CMK (cell line): ENCODE measurements around the gene KCNJ12.

Experiments used
- DNase-seq: peaks from one replicate; pipeline ENCODE4 v3.0.0-alpha.2; 2010; ENCODE audit warnings: low read depth

KCNJ12 gene

DNA sequence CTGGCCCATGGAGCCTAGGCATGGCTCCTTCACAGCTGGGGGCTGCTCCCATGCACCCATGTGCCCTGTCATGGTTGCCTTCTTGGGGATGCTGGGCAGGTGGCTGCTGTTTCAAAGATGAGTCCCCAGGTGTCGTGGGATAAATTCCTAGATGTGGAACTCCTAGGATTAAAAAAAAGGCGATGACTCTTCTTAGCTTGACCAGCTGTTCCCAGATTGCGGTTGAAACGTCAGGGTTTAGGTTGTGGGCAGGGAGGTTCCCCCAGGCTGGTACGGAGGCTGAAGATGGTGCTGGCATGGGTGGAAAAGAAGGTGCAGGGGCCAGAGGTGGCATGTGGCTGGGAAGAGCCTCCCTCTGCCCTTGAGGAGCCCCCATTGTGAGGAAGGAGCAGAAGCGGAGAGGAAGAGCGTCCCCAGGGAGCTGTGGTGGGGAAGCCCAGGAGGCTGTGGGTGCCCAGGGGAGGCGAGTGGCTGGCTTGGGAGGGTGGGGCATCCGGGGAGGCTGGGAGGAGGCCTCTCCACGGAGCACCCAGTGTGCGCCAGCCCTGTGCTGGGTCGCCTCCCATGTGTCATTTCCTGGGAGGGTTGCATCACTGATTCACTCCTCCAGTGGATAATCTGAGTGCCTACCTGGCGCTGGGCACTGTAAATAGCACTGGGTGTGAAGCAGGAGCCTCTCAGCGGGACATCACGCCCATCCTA, 7.5 kb upstream of the KCNJ12 start:
- no peak for DNase-seq

- DNase-seq: no peak
Measured at GRCh38 chr17:21369395-21369794, 6.8 kb upstream of the KCNJ12 start.

- peak; percentile 9 for DNase-seq
Measured at GRCh38 chr17:21370430-21370829, 5.7 kb upstream of the KCNJ12 start.

GRCh38 chr17:21371511-21372081, 4.6 kb upstream of the KCNJ12 start:
- no peak for DNase-seq

DNA sequence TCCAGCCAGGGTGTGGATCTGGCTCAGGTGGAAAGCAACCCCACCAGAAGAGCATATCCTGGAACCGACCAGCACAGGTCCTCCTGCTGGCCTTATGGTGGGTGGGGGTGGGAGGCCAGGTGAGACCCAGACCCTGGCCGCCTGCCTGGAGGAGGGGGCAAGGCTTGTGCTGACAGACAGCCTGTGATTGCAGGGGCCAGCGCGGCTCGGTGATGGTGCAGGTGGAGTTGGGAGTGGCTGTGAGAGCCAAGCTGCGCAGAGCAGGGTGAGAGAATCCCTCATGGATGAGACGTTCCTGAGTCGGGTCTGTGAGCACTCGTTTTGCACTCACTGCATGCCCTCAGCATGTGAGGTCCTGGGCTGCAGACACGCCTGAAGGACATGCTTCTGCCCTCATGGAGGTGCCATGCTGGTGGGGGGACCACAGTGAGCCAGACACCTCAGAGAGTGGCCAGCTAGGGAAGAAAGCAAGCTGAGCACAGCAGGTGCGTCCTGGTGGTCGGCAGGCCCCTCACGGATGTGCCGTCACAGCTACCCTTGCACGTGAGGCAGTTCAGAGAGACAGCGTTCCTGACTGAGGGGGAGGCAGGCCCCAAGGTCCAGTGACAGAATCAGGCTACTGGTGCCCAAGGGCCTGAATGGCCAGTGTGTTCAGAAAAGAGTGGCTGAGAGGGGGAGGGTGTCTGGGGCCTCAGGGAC, 3.8 kb upstream of the KCNJ12 start:
- DNase-seq: no peak

- no peak for DNase-seq
Measured at GRCh38 chr17:21373036-21373435, 3.1 kb upstream of the KCNJ12 start.

DNA sequence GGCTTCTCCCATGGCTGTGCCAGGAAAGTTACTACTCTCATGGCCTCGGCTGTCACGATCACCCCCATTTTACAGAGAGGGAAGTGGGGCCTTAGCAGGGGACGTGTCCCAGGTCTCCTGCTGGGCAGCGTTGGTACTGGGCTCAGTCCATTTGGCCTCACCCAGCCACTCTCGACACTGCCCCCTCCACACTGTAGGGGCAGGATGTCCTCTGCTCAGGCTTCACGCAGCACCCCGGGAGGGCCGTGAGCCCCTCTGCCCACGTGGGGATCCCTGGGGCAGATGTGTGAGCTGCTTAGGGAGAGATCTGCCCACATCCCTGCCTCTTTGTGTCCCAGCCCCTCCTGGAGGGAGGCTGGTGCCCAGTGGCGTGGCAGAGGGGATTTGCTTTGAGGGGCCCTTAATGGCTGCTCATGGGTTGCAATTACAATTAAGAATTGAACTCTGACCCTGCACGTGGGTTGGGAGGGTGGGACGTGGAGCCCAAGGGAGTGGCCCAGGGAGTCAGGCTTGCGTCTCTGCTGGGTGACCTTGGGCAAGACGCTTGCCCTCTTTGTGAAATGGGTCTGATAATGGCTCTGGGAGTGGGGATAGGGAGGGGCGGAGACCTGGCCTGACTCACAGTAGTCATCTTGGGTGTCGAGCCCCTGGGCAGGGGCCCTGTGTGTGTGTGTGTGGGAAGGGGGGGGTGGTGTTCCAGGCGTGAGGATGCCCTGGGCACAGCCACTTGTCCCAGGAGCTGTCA, 2.3 kb upstream of the KCNJ12 start:
- DNase-seq: no peak

DNA sequence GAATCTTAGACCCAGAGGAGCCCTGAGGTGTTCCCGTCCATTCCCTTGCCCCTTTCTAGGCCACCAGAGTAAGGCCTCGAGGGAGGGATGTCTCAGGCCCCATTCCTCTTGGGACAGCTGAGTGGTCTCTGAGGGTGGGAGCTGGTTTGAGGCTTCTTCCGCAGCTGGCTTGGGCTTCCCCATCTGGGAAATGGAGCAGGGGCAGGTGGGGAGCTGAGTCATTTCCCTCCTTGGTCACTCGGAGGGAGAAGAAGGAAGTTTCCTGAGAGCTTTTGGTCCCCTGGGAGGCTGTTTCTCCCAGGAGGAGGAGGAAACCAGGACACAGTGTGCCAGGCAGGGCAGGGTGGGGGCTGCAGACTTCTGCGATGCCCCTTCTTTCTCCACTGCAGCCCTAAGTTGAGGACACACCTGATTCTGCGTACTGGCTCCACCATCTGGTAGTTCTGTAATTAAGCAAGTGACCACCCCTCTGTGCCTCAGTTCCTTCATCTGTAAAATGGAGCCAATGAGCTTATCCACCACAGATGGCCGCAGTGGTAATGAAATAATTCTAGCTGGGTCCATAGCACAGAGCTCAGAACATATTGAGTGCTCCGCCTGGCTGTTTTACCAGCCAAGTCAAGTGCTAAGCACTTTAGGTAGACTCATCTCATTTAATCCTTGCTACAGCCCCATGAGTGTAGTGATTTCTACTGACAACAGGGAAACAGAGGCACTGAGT, 1.6 kb upstream of the KCNJ12 start:
- DNase-seq: no peak

DNA sequence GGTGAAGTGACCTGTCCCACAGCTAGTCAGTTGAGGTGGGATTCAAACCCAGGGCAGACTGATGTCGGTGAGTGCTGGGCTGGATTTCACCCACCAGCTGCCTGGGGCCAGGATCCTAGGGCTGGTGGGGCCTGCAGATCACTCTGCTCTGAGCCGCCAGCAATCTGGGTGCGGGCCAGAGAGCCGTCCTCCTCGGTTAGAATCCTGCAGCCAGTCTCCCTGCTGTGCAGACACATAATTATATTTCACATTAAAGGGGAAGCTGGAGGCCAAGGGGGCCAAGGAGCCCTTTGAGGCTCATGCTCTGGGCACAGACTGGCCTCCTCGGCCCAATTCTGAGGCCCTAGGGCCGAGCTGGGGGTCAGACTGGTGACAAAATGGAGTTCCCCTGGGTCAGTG, 996 bp upstream of the KCNJ12 start:
- DNase-seq: no peak

DNA sequence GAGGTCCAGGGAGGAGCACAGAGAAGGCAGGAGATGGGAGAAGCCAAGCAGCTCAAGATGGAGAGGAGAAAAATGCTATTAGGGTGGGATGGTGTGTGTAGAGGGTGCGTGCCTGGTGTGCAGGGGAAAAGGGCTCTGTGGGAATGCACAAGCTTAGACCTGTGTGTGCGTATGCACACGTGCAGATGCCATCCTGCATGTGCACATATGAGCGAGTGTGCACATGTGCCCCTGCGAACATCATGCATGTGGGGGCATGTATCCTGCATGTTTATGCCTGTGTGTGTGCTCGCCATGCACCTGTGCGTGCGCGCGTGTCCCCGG, 438 bp upstream of the KCNJ12 start:
- no peak for DNase-seq

- DNase-seq: no peak
Measured at GRCh38 chr17:21376759-21377690, 868 bp downstream of the KCNJ12 start.

DNA sequence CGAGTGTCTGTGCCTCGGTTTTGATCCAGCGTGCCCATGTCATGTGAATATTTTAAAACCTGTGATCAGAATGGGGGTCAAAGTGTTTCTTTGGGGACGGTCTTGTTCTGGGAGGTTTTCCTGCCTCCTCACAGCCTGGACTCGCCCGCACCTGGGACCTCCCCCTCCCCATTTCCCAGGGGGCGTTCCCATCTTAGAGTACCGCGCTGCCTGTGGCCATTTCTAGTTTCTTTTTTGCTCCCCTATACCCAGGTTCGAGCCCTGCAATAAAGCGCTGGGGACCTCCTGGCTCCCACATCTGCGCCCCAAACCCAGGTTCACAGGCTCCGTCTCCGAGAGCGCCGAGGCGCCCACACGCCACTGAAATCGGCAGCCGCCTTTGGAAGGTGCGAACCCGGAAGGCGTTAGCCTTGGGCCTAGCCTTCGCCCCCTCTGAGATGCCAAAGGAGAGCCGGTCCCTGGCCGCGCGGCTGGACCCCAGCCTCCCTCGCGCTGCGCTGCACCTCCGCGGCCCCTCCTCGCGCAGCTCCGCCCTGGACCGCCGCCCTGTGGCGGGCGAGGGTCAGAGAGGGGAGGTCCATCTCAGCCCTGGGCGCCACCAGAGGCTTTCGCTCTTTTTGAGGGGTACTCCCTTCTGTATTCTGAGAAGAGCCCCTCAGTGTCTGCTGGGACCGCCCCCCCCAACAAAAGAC, 1.7 kb downstream of the KCNJ12 start:
- DNase-seq: no peak

- DNase-seq: no peak
Measured at GRCh38 chr17:21378553-21378952, 2.4 kb downstream of the KCNJ12 start.

DNA sequence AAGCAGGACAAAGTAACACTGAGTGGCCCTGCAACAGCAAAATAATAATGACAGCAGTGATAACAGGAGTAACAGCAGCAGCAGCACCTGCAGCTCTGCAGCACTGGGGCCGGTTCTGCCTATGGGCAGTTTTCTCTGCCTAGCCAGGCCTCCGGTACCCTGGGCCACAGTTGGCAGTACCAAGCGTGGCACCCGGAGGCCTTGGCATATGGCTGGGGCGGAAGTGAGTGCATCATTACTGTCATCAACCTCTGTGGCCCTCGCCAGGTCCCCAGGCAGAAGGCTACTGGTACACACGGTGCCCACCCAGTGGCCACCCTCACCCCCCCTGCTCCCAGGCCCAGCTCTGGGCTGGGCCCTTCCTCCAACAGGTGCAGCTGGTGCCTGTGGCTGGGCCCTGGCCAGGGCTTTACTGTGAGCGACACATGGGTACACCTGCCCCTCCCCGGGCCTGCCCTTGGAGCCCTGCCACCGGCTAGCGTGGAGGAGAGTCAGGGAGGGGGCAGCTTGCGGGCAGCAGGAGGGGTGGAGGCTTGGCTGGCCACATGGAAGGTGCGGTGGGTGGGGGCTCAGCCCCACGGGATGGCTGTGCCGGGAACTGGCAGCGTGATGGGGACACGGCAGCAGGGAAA, 3.0 kb downstream of the KCNJ12 start:
- DNase-seq: no peak

DNA sequence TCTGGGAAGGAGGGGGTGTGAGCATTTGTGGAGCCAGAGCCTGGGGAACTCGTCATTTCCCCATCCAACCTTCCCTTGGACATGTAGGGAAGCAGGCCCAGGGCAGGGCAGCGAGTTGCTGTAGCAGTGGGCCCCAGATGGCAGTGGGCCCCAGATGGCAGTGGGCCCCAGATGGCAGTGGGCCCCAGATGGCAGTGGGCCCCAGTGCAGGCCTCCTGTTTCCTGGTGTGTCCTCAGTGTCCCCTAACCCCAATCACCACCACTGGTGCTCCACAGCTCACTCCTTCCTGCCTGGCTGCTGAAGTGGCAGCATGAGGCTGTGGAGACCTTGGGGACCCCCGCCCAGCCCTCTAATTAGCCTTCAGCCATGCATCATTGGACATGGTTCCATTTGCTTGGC, 4.5 kb downstream of the KCNJ12 start:
- DNase-seq: no peak

DNA sequence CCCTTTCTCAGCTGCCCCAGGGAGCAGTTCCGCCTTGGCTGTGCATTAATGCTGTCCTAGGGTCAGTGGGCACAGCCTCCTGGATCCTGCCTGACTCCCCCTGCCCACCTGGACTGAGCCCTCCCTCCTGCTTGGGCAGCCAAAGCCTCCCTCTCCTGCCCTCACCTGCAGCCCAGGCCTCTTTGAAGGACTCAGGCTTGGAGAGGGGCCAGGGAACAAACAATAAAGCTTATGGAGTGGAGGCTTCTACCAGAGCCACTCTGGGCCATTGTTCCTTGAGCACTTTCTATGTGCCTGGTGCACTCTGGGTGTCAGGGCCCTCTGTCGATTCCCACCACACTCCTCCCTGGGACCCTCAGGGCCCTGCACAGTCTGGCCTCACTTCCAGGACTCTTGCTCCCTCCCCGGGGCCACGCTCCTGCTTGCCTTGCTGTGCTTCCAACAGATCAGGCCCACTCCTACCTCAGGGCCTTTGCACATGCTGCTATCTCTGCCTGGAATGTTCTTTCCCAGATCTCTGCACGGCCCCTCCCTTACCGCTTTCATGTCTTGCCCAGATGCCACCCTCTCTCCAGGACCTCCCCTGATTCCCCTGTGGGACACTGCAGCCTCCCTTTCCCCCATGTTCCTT, 5.0 kb downstream of the KCNJ12 start:
- no peak for DNase-seq

GRCh38 chr17:21382560-21383495, 6.7 kb downstream of the KCNJ12 start:
- DNase-seq: no peak

DNA sequence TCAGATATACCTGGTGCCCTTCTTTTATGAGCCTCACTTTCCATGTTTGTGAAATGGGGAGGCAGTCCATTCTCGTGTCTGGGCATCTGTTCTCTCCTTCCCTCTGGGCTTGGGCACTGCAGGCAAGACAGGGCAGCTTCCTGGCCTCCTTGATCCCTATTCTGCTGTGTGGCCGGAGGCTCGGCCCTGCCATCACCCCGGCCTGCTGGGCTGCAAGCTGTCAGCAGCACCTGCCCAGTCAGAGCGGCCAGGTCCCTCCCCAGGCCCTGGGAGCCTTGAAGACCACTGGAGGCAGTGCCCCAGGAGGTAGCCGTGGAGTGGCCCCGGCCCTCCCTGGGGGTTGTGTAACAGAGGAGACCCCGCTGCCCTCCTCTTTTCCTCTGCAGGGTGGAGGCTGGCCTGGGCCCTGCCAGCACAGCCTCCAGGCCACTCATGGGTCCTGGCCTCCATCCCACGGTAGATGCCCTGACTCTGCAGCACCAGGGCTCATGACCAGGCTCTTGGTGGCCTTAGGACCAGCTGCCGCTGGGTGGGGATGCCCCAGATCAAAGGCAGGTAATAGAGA, 9.2 kb downstream of the KCNJ12 start:
- DNase-seq: no peak
